Endothelial cell of umbilical vein (primary cell): ENCODE results near the gene MGAT5. TPM values are rescaled to one million over a fixed set of nuclear protein-coding genes. Genes with fewer than 3 reads are reported as not detected.

Source experiments
- BruUV-seq: library from RNA; stranded (reverse); fragments of 400-500 nt; replicated peaks from 2 replicates; lab custom pipeline; 2021; lab: Mats Ljungman, UMichigan
- CTCF ChIA-PET: fragments of 300-600, 350-600 bp; sonication (Branson Sonifier 250); formaldehyde crosslinking; loops from one replicate; lab custom pipeline; 2021; ENCODE audit warnings: antibody characterized with exemption, inconsistent platforms; lab: Charles Lee
- POLR2A ChIA-PET: fragments of 300-600, 350-600 bp; sonication (Branson Sonifier 250); formaldehyde crosslinking; loops from one replicate; lab custom pipeline; 2021; ENCODE audit warnings: antibody characterized with exemption, inconsistent platforms; lab: Charles Lee
- DNase-seq: peaks from one replicate; pipeline ENCODE4 v3.0.0-alpha.2; 2011; ENCODE audit warnings: low read depth, low spot score
- FAIRE-seq: peaks from 2 replicates; lab custom pipeline; 2011; peaks lifted over from hg19 to GRCh38; lab: Jason Lieb, UNC
- H2AFZ ChIP-seq: 2 replicates; pipeline ENCODE4 v1.6.0; 2012; ENCODE audit warnings: low read depth, low read length, control low read depth, inconsistent platforms
- H3K27ac ChIP-seq: 2 replicates; pipeline ENCODE4 v1.5.1; 2011; ENCODE audit warnings: low read depth, mild to moderate bottlenecking, control low read depth, low read length, moderate library complexity; ENCODE audit not compliant: insufficient read depth
- H3K27me3 ChIP-seq, 2 experiments: 2 replicates each; pipeline versions ENCODE4 v1.6.0 to v1.6.1; 2011; ENCODE audit warnings: low read length in 2 of 2, mixed read lengths in 1 of 2; ENCODE audit not compliant: control insufficient read depth in 2 of 2, insufficient read depth in 2 of 2
- H3K36me3 ChIP-seq, 2 experiments: 2 replicates in 1 of 2; 3 replicates in 1 of 2; pipeline ENCODE4 v1.5.1; 2011; ENCODE audit warnings: low read length in 2 of 2, mild to moderate bottlenecking in 1 of 2, moderate library complexity in 1 of 2; ENCODE audit not compliant: control insufficient read depth in 2 of 2, insufficient read depth in 2 of 2; ENCODE audit errors: extremely low read depth in 1 of 2
- H3K4me1 ChIP-seq: 3 replicates; pipeline ENCODE4 v1.5.1; 2011; ENCODE audit warnings: mild to moderate bottlenecking, low read length; ENCODE audit not compliant: control insufficient read depth, insufficient read depth; ENCODE audit errors: extremely low read depth
- H3K4me2 ChIP-seq: 2 replicates; pipeline ENCODE4 v1.6.1; 2011; ENCODE audit warnings: low read length, control low read depth, mixed read lengths; ENCODE audit not compliant: insufficient read depth
- H3K4me3 ChIP-seq, 3 experiments: fragments of 200-600 bp in 1 of 3; sonication (generic), shearing (Covaris generic) in 1 of 3; replicated peaks in 1 of 3; 2 replicates each; pipeline ENCODE4 v1.5.1; 2011 to 2016; ENCODE audit warnings: control low read depth in 3 of 3, low read length in 3 of 3, mild to moderate bottlenecking in 2 of 3, inconsistent platforms in 1 of 3, low read depth in 1 of 3, moderate library complexity in 1 of 3; ENCODE audit not compliant: insufficient read depth in 1 of 3
- H3K79me2 ChIP-seq: 2 replicates; pipeline ENCODE4 v1.6.0; 2012; ENCODE audit warnings: low read length, inconsistent platforms; ENCODE audit not compliant: control insufficient read depth, insufficient read depth
- H3K9ac ChIP-seq: replicated peaks from 2 replicates; pipeline ENCODE3; 2011; ENCODE audit warnings: low read length, control low read depth; ENCODE audit not compliant: insufficient read depth; ENCODE audit errors: extremely low read depth
- H3K9me1 ChIP-seq: replicated peaks from 3 replicates; pipeline ENCODE4 v1.6.0; 2011; ENCODE audit warnings: mild to moderate bottlenecking, low read length; ENCODE audit not compliant: control insufficient read depth, insufficient read depth; ENCODE audit errors: extremely low read depth
- H3K9me3 ChIP-seq: replicated peaks from 2 replicates; pipeline ENCODE4 v1.5.1; 2012; ENCODE audit warnings: low read length, inconsistent platforms; ENCODE audit not compliant: control insufficient read depth, insufficient read depth
- H4K20me1 ChIP-seq: replicated peaks from 2 replicates; pipeline ENCODE3; 2011; ENCODE audit warnings: mild to moderate bottlenecking, low read length; ENCODE audit not compliant: control insufficient read depth, insufficient read depth; ENCODE audit errors: extremely low read depth
- EZH2 ChIP-seq: IDR thresholded peaks from 2 replicates; pipeline ENCODE4 v1.6.1; 2012; ENCODE audit warnings: borderline replicate concordance, low read depth, mild to moderate bottlenecking, moderate library complexity, low read length, inconsistent platforms; ENCODE audit not compliant: severe bottlenecking
- FOS ChIP-seq: IDR thresholded peaks from 2 replicates; pipeline ENCODE4 v1.6.1; 2011; ENCODE audit warnings: mild to moderate bottlenecking, low read length, moderate library complexity, borderline replicate concordance; ENCODE audit not compliant: insufficient read depth
- GATA2 ChIP-seq: IDR thresholded peaks from 2 replicates; pipeline ENCODE4 v1.7.0; 2011; ENCODE audit warnings: low read depth, mild to moderate bottlenecking, moderate library complexity, mixed read lengths, low read length; ENCODE audit not compliant: insufficient read length, insufficient read depth
- JUN ChIP-seq: IDR thresholded peaks from 2 replicates; pipeline ENCODE4 v1.6.1; 2011; ENCODE audit warnings: borderline replicate concordance, low read depth; ENCODE audit not compliant: insufficient read length, insufficient read depth
- MYC ChIP-seq: IDR thresholded peaks from one replicate; pipeline ENCODE4 v1.6.1; 2011; ENCODE audit warnings: mild to moderate bottlenecking, low read depth, low read length
- POLR2A ChIP-seq: IDR thresholded peaks from 2 replicates; pipeline ENCODE4 v1.6.1; 2012; ENCODE audit warnings: low read depth, mild to moderate bottlenecking, control low read depth, low read length
- POLR2AphosphoS5 ChIP-seq: IDR thresholded peaks from 2 replicates; pipeline ENCODE4 v1.6.1; 2012; ENCODE audit warnings: low read depth, mild to moderate bottlenecking, control low read depth, low read length, moderate library complexity; ENCODE audit not compliant: insufficient read depth
- dilution Hi-C: fragments of 300-500 bp; cut with MboI; formaldehyde crosslinking; loops from one replicate; pipeline ENCODE4 v1.15.0; 2019; ENCODE audit warnings: low sequenced_read_pairs; ENCODE audit not compliant: extremely low pct_ligation_motif_present
- intact Hi-C: fragments of 100-400 bp; cut with micrococcal nuclease; formaldehyde crosslinking; loops from one replicate; pipeline ENCODE4 v1.10.0; 2022
- polyA plus RNA-seq, 4 experiments: library from polyadenylated mRNA; depleted of rRNA in 3 of 4; stranded (reverse) in 3 of 4; unstranded in 1 of 4; fragments of >200 nt; gene quantifications; 2 replicates each; pipeline versions ENCODE4 v1.2.1 to v1.2.3, GENCODE V29; 2011 to 2012; ENCODE audit warnings: missing spikeins in 1 of 4
- total RNA-seq: library from RNA; stranded (reverse); gene quantifications from 2 replicates; pipeline ENCODE4 v1.2.3, GENCODE V29; 2021
- TF ChIP-seq, protein P1 (sequence below), 2 donors: IDR thresholded peaks; 1 replicate in 1 of 2; 2 replicates in 1 of 2; pipeline ENCODE4 v1.5.1; 2011; ENCODE audit warnings: low read length in 2 of 2, mild to moderate bottlenecking in 2 of 2, moderate library complexity in 2 of 2, control low read depth in 1 of 2, inconsistent platforms in 1 of 2, low read depth in 1 of 2; ENCODE audit not compliant: insufficient read depth in 1 of 2; ENCODE audit errors: extremely low read depth in 1 of 2
- TF ChIP-seq, protein P2 (sequence below): IDR thresholded peaks from 2 replicates; pipeline ENCODE4 v1.6.1; 2011; ENCODE audit not compliant: insufficient read depth, insufficient read length

MGAT5 gene
- total and polyA plus RNA-seq, 2 donors (not counting 3 experiments of a cell fraction or from before 2014, with no cell fraction given) = 17.7 to 84.1 TPM

DNA sequence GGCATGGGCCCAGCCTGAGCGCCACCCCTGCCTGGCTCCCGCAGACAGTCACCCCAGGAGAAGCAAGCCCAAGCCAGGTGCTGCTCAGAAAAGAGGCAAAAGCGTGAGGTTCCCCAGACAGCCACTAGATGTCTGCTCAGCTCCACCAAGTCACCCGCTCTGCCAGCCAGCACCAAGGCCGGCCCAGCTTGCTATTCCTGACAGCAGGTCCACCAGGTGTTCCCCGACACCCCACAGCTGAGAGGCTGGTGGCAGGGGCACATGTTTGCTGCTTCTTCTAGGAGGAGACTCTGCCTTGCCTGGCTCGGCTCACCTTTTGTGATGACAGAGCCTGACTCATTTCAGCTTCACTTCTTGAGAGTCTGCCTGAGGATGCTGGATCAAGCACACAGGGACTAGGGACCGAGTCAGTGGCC lies 206.7 kb downstream of the MGAT5 start:
- ChIA-PET CTCF (interaction anchor here (0.7 to 3.0 kb wide), 30 partner anchors 8 to 576 kb away, joined by 3 to 33 read pairs (median 4); partner anchors contain the start of genes CCNT2 and TMEM163), POLR2A (no interaction called here)
- H3K4me3 ChIP-seq = no peak overlapping the region

DNA sequence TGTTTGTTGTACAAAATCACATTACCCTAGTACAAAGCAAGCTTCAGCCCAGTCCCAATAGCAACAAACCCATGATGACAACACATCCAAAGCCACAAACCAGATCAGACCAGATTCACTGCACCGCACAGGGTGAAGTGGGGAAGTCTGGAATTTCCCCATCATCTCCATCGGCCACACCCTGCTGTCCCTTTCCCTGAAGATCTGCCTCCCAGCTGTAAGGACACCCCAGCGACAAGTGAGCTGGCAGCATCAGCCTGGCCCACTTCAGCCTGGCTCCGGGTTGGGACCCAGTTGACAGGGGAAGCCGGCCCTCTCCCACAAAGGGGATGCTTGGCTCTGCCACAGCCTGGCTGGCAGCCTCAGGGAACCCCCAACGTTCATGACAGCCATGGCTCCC lies 207.6 kb downstream of the MGAT5 start:
- BruUV-seq = no TSS peak
- peaks cover 5% of the 10 kb centered on the region for H3K4me1 ChIP-seq
- no peak overlapping the region for H3K4me3 ChIP-seq
- no peak overlapping the region for H3K4me2 ChIP-seq
- no peaks in the 10 kb centered on the region for H4K20me1 ChIP-seq
- dilution Hi-C loops = no loop called here
- H2AFZ ChIP-seq = no peak overlapping the region
- no peaks in the 10 kb centered on the region for H3K9me3 ChIP-seq
- ChIA-PET CTCF (interaction anchor here (1.0 to 3.0 kb wide), 8 partner anchors 11 to 437 kb away, joined by 3 to 33 read pairs (median 8); partner anchors contain the start of gene TMEM163), POLR2A (no interaction called here)
- H3K27me3 ChIP-seq = no peaks in the 10 kb centered on the region
- no peak overlapping the region for H3K9ac ChIP-seq
- no peak for DNase-seq
- intact Hi-C loops = loop anchor here (2.0 kb wide), 1 partner anchor 321 kb away; no protein-coding TSS in a partner anchor
- FAIRE-seq = no peak
- no peak overlapping the region for H3K27ac ChIP-seq
- no peaks in the 10 kb centered on the region for H3K79me2 ChIP-seq
- no peak for TF ChIP-seq GATA2
- no peak for TF ChIP-seq EZH2
- TF ChIP-seq POLR2AphosphoS5 = no peak
- no peak for TF ChIP-seq MYC
- no peak for TF ChIP-seq JUN
- no peak for TF ChIP-seq POLR2A
- TF ChIP-seq, protein P1, sequence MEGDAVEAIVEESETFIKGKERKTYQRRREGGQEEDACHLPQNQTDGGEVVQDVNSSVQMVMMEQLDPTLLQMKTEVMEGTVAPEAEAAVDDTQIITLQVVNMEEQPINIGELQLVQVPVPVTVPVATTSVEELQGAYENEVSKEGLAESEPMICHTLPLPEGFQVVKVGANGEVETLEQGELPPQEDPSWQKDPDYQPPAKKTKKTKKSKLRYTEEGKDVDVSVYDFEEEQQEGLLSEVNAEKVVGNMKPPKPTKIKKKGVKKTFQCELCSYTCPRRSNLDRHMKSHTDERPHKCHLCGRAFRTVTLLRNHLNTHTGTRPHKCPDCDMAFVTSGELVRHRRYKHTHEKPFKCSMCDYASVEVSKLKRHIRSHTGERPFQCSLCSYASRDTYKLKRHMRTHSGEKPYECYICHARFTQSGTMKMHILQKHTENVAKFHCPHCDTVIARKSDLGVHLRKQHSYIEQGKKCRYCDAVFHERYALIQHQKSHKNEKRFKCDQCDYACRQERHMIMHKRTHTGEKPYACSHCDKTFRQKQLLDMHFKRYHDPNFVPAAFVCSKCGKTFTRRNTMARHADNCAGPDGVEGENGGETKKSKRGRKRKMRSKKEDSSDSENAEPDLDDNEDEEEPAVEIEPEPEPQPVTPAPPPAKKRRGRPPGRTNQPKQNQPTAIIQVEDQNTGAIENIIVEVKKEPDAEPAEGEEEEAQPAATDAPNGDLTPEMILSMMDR (IDR thresholded peaks at IDR 0.05; ENCODE audit: extremely low read depth in 1 of 2, insufficient read depth in 1 of 2, low read depth in 1 of 2, low read length in 2 of 2) = no peak
- TF ChIP-seq, protein P2, sequence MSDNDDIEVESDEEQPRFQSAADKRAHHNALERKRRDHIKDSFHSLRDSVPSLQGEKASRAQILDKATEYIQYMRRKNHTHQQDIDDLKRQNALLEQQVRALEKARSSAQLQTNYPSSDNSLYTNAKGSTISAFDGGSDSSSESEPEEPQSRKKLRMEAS = no peak
- TF ChIP-seq FOS = no peak
- H3K9me1 ChIP-seq = no peaks in the 10 kb centered on the region
- no peaks in the 10 kb centered on the region for H3K36me3 ChIP-seq

More for the DNA sequence above, 206.7 kb downstream of the MGAT5 start:
- Histone ChIP-seq H3K36me3 (no peaks in the 10 kb centered on the region), H3K9me3 (no peaks in the 10 kb centered on the region), H3K4me2 (no peak overlapping the region), H3K9me1 (no peaks in the 10 kb centered on the region), H3K27ac (no peak overlapping the region), H2AFZ (no peak overlapping the region), H3K9ac (no peak overlapping the region), H3K27me3 (no peaks in the 10 kb centered on the region), H3K4me1 (peaks cover 5% of the 10 kb centered on the region), H3K79me2 (no peaks in the 10 kb centered on the region), H4K20me1 (no peaks in the 10 kb centered on the region)
- intact Hi-C loops = loop anchor here (1.0 to 2.0 kb wide), 2 partner anchors 322 to 438 kb away; no protein-coding TSS in a partner anchor
- FAIRE-seq (peak; percentile 66), DNase-seq (peak; percentile 52)
- dilution Hi-C loops = no loop called here
- TF ChIP-seq, protein P1 (IDR thresholded peaks at IDR 0.05; ENCODE audit: extremely low read depth in 1 of 2, insufficient read depth in 1 of 2, low read depth in 1 of 2, low read length in 2 of 2) = peak; percentile 50 to 86
- TF ChIP-seq MYC = no peak
- no TSS peak for BruUV-seq
